Measurements from ENCODE around the gene XRCC4. TPM values are rescaled to one million over a fixed set of nuclear protein-coding genes. Genes with fewer than 3 reads are reported as not detected.

Gene XRCC4
- polyA plus RNA-seq, 1 of the 3 experiments (the other 2 are of a cell fraction), result 1.8 TPM

DNA sequence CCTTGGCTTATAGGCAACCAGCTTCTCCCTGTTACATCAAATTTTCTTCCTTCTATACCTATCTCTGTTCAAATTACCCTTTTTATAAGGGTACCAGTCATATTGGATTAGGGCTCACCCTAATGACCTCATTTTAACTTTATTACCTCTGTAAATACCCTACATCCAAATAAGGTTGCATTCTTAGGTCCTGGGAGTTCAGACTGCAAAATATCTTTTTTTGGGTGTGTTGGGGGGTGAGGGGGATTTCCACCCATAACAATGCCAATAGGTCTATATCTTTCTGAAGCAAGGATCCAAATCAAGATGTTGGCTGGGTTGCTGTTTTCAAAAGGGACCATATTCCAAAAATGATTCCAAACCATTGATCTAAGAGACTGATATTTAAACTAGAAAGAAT is 141.7 kb downstream of the XRCC4 start:
- Histone ChIP-seq H3K4me3 (ENCODE audit: low read depth in 2 of 2, low read length in 1 of 2) (no peak overlapping the region), H3K4me1 (ENCODE audit: control insufficient read depth in 1 of 2, insufficient read depth in 2 of 2, low read depth in 1 of 2, low read length in 1 of 2) (peaks cover 0 to 10% of the 10 kb centered on the region in 2 experiments; a peak in 2 of 4 replicates), H3K27ac (ENCODE audit: low read depth in 2 of 2, low read length in 1 of 2) (no peak overlapping the region), H3K27me3 (ENCODE audit: insufficient read depth) (no peaks in the 10 kb centered on the region), H3K9ac (no peak overlapping the region), H3K36me3 (replicated peaks in 1 of 2; ENCODE audit: control insufficient read depth in 1 of 2, insufficient read depth in 2 of 2, low read length in 1 of 2) (no peaks in the 10 kb centered on the region), H2AFZ (ENCODE audit: low read depth) (no peak overlapping the region), H4K20me1 (ENCODE audit: insufficient read depth) (no peaks in the 10 kb centered on the region), H3K79me2 (ENCODE audit: insufficient read depth) (no peaks in the 10 kb centered on the region; the same call in 1 of the 2 replicates), H3F3A (replicated peaks; ENCODE audit: insufficient read depth) (no peaks in the 10 kb centered on the region), H3K9me2 (no peaks in the 10 kb centered on the region), H3K4me2 (no peak overlapping the region), H3K9me3 (no peaks in the 10 kb centered on the region)
- no peak for DNase-seq
- TF ChIP-seq NFIC (IDR thresholded peaks at IDR 0.05; ENCODE audit: borderline replicate concordance), result no peak
- TF ChIP-seq, protein P1, sequence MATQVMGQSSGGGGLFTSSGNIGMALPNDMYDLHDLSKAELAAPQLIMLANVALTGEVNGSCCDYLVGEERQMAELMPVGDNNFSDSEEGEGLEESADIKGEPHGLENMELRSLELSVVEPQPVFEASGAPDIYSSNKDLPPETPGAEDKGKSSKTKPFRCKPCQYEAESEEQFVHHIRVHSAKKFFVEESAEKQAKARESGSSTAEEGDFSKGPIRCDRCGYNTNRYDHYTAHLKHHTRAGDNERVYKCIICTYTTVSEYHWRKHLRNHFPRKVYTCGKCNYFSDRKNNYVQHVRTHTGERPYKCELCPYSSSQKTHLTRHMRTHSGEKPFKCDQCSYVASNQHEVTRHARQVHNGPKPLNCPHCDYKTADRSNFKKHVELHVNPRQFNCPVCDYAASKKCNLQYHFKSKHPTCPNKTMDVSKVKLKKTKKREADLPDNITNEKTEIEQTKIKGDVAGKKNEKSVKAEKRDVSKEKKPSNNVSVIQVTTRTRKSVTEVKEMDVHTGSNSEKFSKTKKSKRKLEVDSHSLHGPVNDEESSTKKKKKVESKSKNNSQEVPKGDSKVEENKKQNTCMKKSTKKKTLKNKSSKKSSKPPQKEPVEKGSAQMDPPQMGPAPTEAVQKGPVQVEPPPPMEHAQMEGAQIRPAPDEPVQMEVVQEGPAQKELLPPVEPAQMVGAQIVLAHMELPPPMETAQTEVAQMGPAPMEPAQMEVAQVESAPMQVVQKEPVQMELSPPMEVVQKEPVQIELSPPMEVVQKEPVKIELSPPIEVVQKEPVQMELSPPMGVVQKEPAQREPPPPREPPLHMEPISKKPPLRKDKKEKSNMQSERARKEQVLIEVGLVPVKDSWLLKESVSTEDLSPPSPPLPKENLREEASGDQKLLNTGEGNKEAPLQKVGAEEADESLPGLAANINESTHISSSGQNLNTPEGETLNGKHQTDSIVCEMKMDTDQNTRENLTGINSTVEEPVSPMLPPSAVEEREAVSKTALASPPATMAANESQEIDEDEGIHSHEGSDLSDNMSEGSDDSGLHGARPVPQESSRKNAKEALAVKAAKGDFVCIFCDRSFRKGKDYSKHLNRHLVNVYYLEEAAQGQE (IDR thresholded peaks at IDR 0.05; ENCODE audit: low read depth, low read length), result no peak
- no peak for TF ChIP-seq TAF1 (IDR thresholded peaks at IDR 0.05; ENCODE audit: borderline replicate concordance, low read depth, low read length)
- TF ChIP-seq GABPA (IDR thresholded peaks at IDR 0.05; ENCODE audit: low read depth), result no peak
- TF ChIP-seq, protein P2, sequence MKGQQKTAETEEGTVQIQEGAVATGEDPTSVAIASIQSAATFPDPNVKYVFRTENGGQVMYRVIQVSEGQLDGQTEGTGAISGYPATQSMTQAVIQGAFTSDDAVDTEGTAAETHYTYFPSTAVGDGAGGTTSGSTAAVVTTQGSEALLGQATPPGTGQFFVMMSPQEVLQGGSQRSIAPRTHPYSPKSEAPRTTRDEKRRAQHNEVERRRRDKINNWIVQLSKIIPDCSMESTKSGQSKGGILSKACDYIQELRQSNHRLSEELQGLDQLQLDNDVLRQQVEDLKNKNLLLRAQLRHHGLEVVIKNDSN (IDR thresholded peaks at IDR 0.05; ENCODE audit: borderline replicate concordance, low read depth), result no peak
- TF ChIP-seq FOXM1 (IDR thresholded peaks at IDR 0.05; ENCODE audit: low read depth), result no peak
- CTCF ChIA-PET, result no interaction called here
- POLR2A ChIA-PET, result no interaction called here

DNA sequence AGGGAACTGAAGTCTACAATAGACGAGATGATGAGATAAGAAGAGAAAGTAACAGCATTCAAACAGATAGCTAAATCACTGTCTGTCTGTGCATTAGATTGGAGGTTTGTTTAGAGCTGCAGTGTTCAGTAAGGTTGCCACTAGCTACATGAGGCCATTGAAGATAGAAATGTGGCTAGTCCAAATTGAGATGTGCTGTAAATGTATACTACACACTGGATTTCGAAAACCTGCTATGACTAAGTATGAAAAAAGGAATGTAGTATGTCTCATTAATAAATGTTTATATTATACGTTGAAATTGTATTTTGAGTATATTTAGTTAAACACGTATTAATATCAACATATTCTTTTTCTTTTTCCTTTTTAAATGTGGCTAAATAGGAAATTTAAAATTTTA is 142.1 kb downstream of the XRCC4 start:
- ChIA-PET POLR2A (no interaction called here), CTCF (interaction anchor here (1.0 to 1.4 kb wide), 2 partner anchors 42 to 254 kb away, joined by 3 to 4 read pairs; no protein-coding TSS in a partner anchor)
- Histone ChIP-seq H3K27me3 (ENCODE audit: insufficient read depth) (no peaks in the 10 kb centered on the region), H2AFZ (ENCODE audit: low read depth) (no peak overlapping the region), H3K9me2 (no peaks in the 10 kb centered on the region), H3K4me3 (ENCODE audit: low read depth in 2 of 2, low read length in 1 of 2) (no peak overlapping the region), H3K9ac (no peak overlapping the region), H3K4me1 (ENCODE audit: control insufficient read depth in 1 of 2, insufficient read depth in 2 of 2, low read depth in 1 of 2, low read length in 1 of 2) (peaks cover 0 to 10% of the 10 kb centered on the region in 2 experiments; a peak in 2 of 4 replicates), H3K27ac (ENCODE audit: low read depth in 2 of 2, low read length in 1 of 2) (no peak overlapping the region), H3K4me2 (no peak overlapping the region), H3K9me3 (no peaks in the 10 kb centered on the region), H3K36me3 (replicated peaks in 1 of 2; ENCODE audit: control insufficient read depth in 1 of 2, insufficient read depth in 2 of 2, low read length in 1 of 2) (no peaks in the 10 kb centered on the region), H3K79me2 (ENCODE audit: insufficient read depth) (no peaks in the 10 kb centered on the region; the same call in 1 of the 2 replicates), H4K20me1 (ENCODE audit: insufficient read depth) (no peaks in the 10 kb centered on the region), H3F3A (replicated peaks; ENCODE audit: insufficient read depth) (no peaks in the 10 kb centered on the region)
- 64% methylated on average over 4 of the region's 4 CpGs for WGBS (ENCODE audit: low lambda C conversion rate)
- DNase-seq, result no peak
- TF ChIP-seq MEF2A (IDR thresholded peaks at IDR 0.05; ENCODE audit: borderline replicate concordance, low read depth) (no peak), RFX5 (IDR thresholded peaks at IDR 0.05; ENCODE audit: low read length) (no peak), POLR2AphosphoS5 (IDR thresholded peaks at IDR 0.05; ENCODE audit: low read depth, low read length) (no peak), CHD2 (IDR thresholded peaks at IDR 0.05; ENCODE audit: low read length, partially characterized antibody) (no peak), NRF1 (IDR thresholded peaks at IDR 0.05; ENCODE audit: low read depth, low read length) (no peak), SMC3 (IDR thresholded peaks at IDR 0.05; ENCODE audit: low read depth, low read length) (no peak), FOXM1 (IDR thresholded peaks at IDR 0.05; ENCODE audit: low read depth) (no peak), RCOR1 (IDR thresholded peaks at IDR 0.05; ENCODE audit: low read length) (no peak), GABPA (IDR thresholded peaks at IDR 0.05; ENCODE audit: low read depth) (no peak), YY1 (IDR thresholded peaks at IDR 0.05; ENCODE audit: low read depth) (no peak), NFIC (IDR thresholded peaks at IDR 0.05; ENCODE audit: borderline replicate concordance) (no peak), TEAD4 (IDR thresholded peaks at IDR 0.05; ENCODE audit: borderline replicate concordance, insufficient read depth) (no peak), FOXJ3 (CRISPR knock-in tag; IDR thresholded peaks at IDR 0.05) (no peak)
- TF ChIP-seq, protein P3, sequence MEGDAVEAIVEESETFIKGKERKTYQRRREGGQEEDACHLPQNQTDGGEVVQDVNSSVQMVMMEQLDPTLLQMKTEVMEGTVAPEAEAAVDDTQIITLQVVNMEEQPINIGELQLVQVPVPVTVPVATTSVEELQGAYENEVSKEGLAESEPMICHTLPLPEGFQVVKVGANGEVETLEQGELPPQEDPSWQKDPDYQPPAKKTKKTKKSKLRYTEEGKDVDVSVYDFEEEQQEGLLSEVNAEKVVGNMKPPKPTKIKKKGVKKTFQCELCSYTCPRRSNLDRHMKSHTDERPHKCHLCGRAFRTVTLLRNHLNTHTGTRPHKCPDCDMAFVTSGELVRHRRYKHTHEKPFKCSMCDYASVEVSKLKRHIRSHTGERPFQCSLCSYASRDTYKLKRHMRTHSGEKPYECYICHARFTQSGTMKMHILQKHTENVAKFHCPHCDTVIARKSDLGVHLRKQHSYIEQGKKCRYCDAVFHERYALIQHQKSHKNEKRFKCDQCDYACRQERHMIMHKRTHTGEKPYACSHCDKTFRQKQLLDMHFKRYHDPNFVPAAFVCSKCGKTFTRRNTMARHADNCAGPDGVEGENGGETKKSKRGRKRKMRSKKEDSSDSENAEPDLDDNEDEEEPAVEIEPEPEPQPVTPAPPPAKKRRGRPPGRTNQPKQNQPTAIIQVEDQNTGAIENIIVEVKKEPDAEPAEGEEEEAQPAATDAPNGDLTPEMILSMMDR (IDR thresholded peaks at IDR 0.05), result no peak
- TF ChIP-seq, protein P2 (IDR thresholded peaks at IDR 0.05; ENCODE audit: borderline replicate concordance, low read depth), result no peak
- TF ChIP-seq, protein P4, sequence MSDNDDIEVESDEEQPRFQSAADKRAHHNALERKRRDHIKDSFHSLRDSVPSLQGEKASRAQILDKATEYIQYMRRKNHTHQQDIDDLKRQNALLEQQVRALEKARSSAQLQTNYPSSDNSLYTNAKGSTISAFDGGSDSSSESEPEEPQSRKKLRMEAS (IDR thresholded peaks at IDR 0.05; ENCODE audit: low read depth), result no peak
- TF ChIP-seq, protein P5, sequence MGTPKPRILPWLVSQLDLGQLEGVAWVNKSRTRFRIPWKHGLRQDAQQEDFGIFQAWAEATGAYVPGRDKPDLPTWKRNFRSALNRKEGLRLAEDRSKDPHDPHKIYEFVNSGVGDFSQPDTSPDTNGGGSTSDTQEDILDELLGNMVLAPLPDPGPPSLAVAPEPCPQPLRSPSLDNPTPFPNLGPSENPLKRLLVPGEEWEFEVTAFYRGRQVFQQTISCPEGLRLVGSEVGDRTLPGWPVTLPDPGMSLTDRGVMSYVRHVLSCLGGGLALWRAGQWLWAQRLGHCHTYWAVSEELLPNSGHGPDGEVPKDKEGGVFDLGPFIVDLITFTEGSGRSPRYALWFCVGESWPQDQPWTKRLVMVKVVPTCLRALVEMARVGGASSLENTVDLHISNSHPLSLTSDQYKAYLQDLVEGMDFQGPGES (IDR thresholded peaks at IDR 0.05; ENCODE audit: low read depth, low read length), result no peak
